HCT116 (cell line): ENCODE data around the gene PANX3. TPM values are rescaled to one million over a fixed set of nuclear protein-coding genes. Genes with fewer than 3 reads are reported as not detected.

ENCODE experiments used
- ATAC-seq: fragments of 200-7000 bp; cut with Tn5 transposase; 2 replicates; pipeline ENCODE4 v1.9.1; 2020; ENCODE audit warnings: mild to moderate bottlenecking, moderate library complexity
- BruUV-seq: library from RNA; stranded (reverse); fragments of 400-500 nt; replicated peaks from 2 replicates; lab custom pipeline; 2021; lab: Mats Ljungman, UMichigan
- CTCF ChIA-PET: fragments of 300-600 bp; sonication (Branson Sonifier 250); formaldehyde crosslinking; loops from one replicate; lab custom pipeline; 2021; ENCODE audit warnings: antibody characterized with exemption; lab: Charles Lee
- POLR2A ChIA-PET: fragments of 300-600, 350-600 bp; sonication (Branson Sonifier 250); formaldehyde crosslinking; loops from one replicate; lab custom pipeline; 2021; ENCODE audit warnings: antibody characterized with exemption; lab: Charles Lee
- RAD21 ChIA-PET, 2 experiments: fragments of 300-600 bp; sonication (Branson Sonifier 250); formaldehyde crosslinking; loops; one replicate each; lab custom pipeline; 2023; ENCODE audit warnings: low total read pairs in 2 of 2; ENCODE audit not compliant: uncharacterized antibody in 2 of 2, unreplicated experiment in 2 of 2, low non-redundant PET in 1 of 2; lab: Charles Lee
- DNase-seq: peaks from one replicate; pipeline ENCODE4 v3.0.0-alpha.2; 2010; ENCODE audit warnings: low read depth, low spot score
- H2AFZ ChIP-seq: fragments of 200-600 bp; shearing (Covaris generic), sonication (generic); 2 replicates; pipeline ENCODE4 v1.6.1; 2017; ENCODE audit warnings: low read depth, mixed run types, mixed read lengths, antibody characterized with exemption, low read length; ENCODE audit not compliant: poor library complexity, severe bottlenecking
- H3K27ac ChIP-seq: 2 replicates; pipeline ENCODE4 v1.5.1; 2012; ENCODE audit warnings: low read depth, low read length
- H3K27me3 ChIP-seq: fragments of 200-600 bp; sonication (generic); 2 replicates; pipeline ENCODE4 v1.6.1; 2016; ENCODE audit warnings: mixed run types, low read length, mixed read lengths; ENCODE audit not compliant: insufficient read depth
- H3K36me3 ChIP-seq, 2 experiments: fragments of 200-500 bp in 1 of 2; fragments of 200-600 bp in 1 of 2; sonication (Bioruptor generic) in 1 of 2; sonication (generic) in 1 of 2; 2 replicates each; pipeline versions ENCODE4 v1.5.1 to v1.6.1; 2014 to 2016; ENCODE audit warnings: low read length in 2 of 2, inconsistent platforms in 1 of 2, mixed read lengths in 1 of 2, mixed run types in 1 of 2; ENCODE audit not compliant: insufficient read depth in 2 of 2, control insufficient read depth in 1 of 2
- H3K4me1 ChIP-seq, 2 experiments: fragments of 200-600 bp in 1 of 2; sonication (generic) in 1 of 2; 2 replicates each; pipeline versions ENCODE4 v1.5.1 to v1.6.1; 2012 to 2017; ENCODE audit warnings: low read length in 2 of 2, inconsistent platforms in 1 of 2, mild to moderate bottlenecking in 1 of 2, mixed read lengths in 1 of 2, mixed run types in 1 of 2, moderate library complexity in 1 of 2; ENCODE audit not compliant: insufficient read depth in 2 of 2, control insufficient read depth in 1 of 2
- H3K4me2 ChIP-seq: fragments of 200-600 bp; sonication (generic); 2 replicates; pipeline ENCODE4 v1.6.1; 2017; ENCODE audit warnings: mixed run types, low read length, mixed read lengths
- H3K4me3 ChIP-seq, 2 experiments: fragments of 200-600 bp in 1 of 2; sonication (generic) in 1 of 2; replicated peaks in 1 of 2; 2 replicates each; pipeline ENCODE4 v1.5.1; 2011 to 2016; ENCODE audit warnings: low read length in 2 of 2, control low read depth in 1 of 2, low read depth in 1 of 2, mild to moderate bottlenecking in 1 of 2, mixed read lengths in 1 of 2, mixed run types in 1 of 2
- H3K79me2 ChIP-seq: fragments of 200-600 bp; sonication (generic); 2 replicates; pipeline ENCODE4 v1.6.1; 2017; ENCODE audit warnings: mild to moderate bottlenecking, mixed run types, low read length, moderate library complexity, mixed read lengths; ENCODE audit not compliant: insufficient read depth
- H3K9ac ChIP-seq: fragments of 200-600 bp; sonication (generic); 2 replicates; pipeline ENCODE4 v1.6.1; 2016; ENCODE audit warnings: low read length, mixed read lengths
- H3K9me2 ChIP-seq: fragments of 200-600 bp; sonication (generic), shearing (Covaris generic); 2 replicates; pipeline ENCODE4 v1.6.1; 2017; ENCODE audit warnings: mixed run types, mild to moderate bottlenecking, moderate library complexity; ENCODE audit not compliant: insufficient read depth
- H3K9me3 ChIP-seq, 2 experiments: fragments of 200-500 bp in 1 of 2; fragments of 200-600 bp in 1 of 2; sonication (Bioruptor generic) in 1 of 2; sonication (generic) in 1 of 2; 2 replicates each; pipeline ENCODE4 v1.6.1; 2014 to 2017; ENCODE audit warnings: low read length in 2 of 2, mixed read lengths in 2 of 2, inconsistent platforms in 1 of 2, low read depth in 1 of 2, mild to moderate bottlenecking in 1 of 2, mixed run types in 1 of 2, moderate library complexity in 1 of 2; ENCODE audit not compliant: control insufficient read depth in 1 of 2, insufficient read depth in 1 of 2
- H4K20me1 ChIP-seq: fragments of 200-600 bp; sonication (generic), shearing (Covaris generic); 2 replicates; pipeline ENCODE4 v1.6.1; 2017; ENCODE audit warnings: mixed run types, mild to moderate bottlenecking, moderate library complexity; ENCODE audit not compliant: insufficient read depth
- CTCF ChIP-seq, 3 experiments: fragments of 200-600 bp in 1 of 3; sonication (generic) in 1 of 3; IDR thresholded peaks in 2 of 3; conservative IDR thresholded peaks in 1 of 3; 2 replicates each; pipeline ENCODE4 v1.5.1; 2012 to 2017; ENCODE audit warnings: low read depth in 2 of 3, low read length in 2 of 3, antibody characterized with exemption in 1 of 3, borderline replicate concordance in 1 of 3, control low read depth in 1 of 3, mild to moderate bottlenecking in 1 of 3, mixed read lengths in 1 of 3, mixed run types in 1 of 3, moderate library complexity in 1 of 3; ENCODE audit not compliant: insufficient read depth in 1 of 3
- RAD21 ChIP-seq: IDR thresholded peaks from 2 replicates; pipeline ENCODE4 v1.6.1; 2012; ENCODE audit warnings: low read depth, mild to moderate bottlenecking
- SIN3A ChIP-seq: IDR thresholded peaks from 2 replicates; pipeline ENCODE4 v1.6.1; 2012; ENCODE audit warnings: low read depth
- YY1 ChIP-seq: IDR thresholded peaks from 2 replicates; pipeline ENCODE4 v1.6.1; 2011; ENCODE audit warnings: low read length, low read depth, moderate library complexity, mild to moderate bottlenecking; ENCODE audit not compliant: insufficient replicate concordance; ENCODE audit errors: extremely low read depth
- ZFX ChIP-seq: fragments of 450-650 bp; IDR thresholded peaks from 2 replicates; pipeline ENCODE4 v1.6.1; 2017
- intact Hi-C: fragments of 100-400 bp; cut with micrococcal nuclease; formaldehyde crosslinking; loops from 2 replicates; pipeline ENCODE4 v1.10.0; 2022
- total RNA-seq: library from RNA; stranded (reverse); gene quantifications from one replicate; pipeline ENCODE4 v1.2.1, GENCODE V29; 2021; ENCODE audit not compliant: unreplicated experiment
- TF ChIP-seq, protein P1 (sequence below): IDR thresholded peaks from 2 replicates; pipeline ENCODE4 v1.6.1; 2012

The PANX3 gene
- total RNA-seq, 1 experiment from 2014 or later: not detected

- DNase-seq: peak; percentile 50
- Histone ChIP-seq H3K9me2 (no peaks in the 10 kb centered on the region), H3K4me2 (peak overlapping the region; percentile 66), H3K27ac (no peak overlapping the region)
- intact Hi-C loops: loop anchor here (1.0 to 2.0 kb wide), 2 partner anchors 193 to 222 kb away; no protein-coding TSS in a partner anchor
- CTCF ChIA-PET: interaction anchor here (0.7 to 1.5 kb wide), 8 partner anchors 10 to 670 kb away, joined by 3 to 6 read pairs (median 4); no protein-coding TSS in a partner anchor
- peak; percentile 89 for TF ChIP-seq RAD21
- peak; percentile 65 to 97 (median 90) for TF ChIP-seq CTCF (IDR thresholded peaks at IDR 0.05 in 2 of 3, conservative IDR thresholded peaks at IDR 0.05 in 1 of 3; ENCODE audit: borderline replicate concordance in 1 of 3, insufficient read depth in 1 of 3, low read depth in 2 of 3, low read length in 2 of 3)
- TF ChIP-seq, protein P1, sequence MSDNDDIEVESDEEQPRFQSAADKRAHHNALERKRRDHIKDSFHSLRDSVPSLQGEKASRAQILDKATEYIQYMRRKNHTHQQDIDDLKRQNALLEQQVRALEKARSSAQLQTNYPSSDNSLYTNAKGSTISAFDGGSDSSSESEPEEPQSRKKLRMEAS: peak; percentile 46; the same call in 1 of the 2 replicates
- TF ChIP-seq ZFX: no peak
- TF ChIP-seq SIN3A: no peak
- TF ChIP-seq YY1: peak; percentile 18
- TF ChIP-seq, all 23 proteins: peak for 4
- peak; percentile 91 for ATAC-seq
- Histone ChIP-seq H3K79me2 (no peaks in the 10 kb centered on the region), H3K36me3 (no peaks in the 10 kb centered on the region; a peak in 1 of 4 replicates), H3K9me3 (peaks cover 0 to 9% of the 10 kb centered on the region in 2 experiments; a peak in 1 of 4 replicates), H3K27me3 (no peaks in the 10 kb centered on the region), H4K20me1 (no peaks in the 10 kb centered on the region), H3K4me3 (peak overlapping the region in 1 of 2 experiments; percentile 34; a peak in 2 of 4 replicates), H2AFZ (peak overlapping the region; percentile 87), H3K4me1 (peaks cover 0 to 7% of the 10 kb centered on the region in 2 experiments; a peak in 2 of 4 replicates), H3K9ac (0 out of 2 replicates have a peak overlapping the region, but pooled peaks have one; percentile 28)
- ChIA-PET RAD21 (no interaction called here), POLR2A (no interaction called here)
- no TSS peak for BruUV-seq
Measured at GRCh38 chr11:124644426-124645280, 33.4 kb downstream of the PANX3 start.
